Peyer's patch (tissue), 4 donors: ENCODE data around the gene PTGFRN. TPM values are rescaled to one million over a fixed set of nuclear protein-coding genes. Genes with fewer than 3 reads are reported as not detected.

Source experiments
- DNase-seq, 3 donors: peaks; one replicate each; pipeline ENCODE4 v3.0.0-alpha.2; 2017 to 2019
- H3K27ac ChIP-seq, 4 donors: fragments of 200-600 bp; sonication (generic); one replicate each; pipeline ENCODE4 v1.5.1; 2016 to 2019
- H3K27me3 ChIP-seq, 2 donors: fragments of 200-600 bp; sonication (generic); one replicate each; pipeline ENCODE4 v1.5.1; 2019
- H3K36me3 ChIP-seq, 3 donors: fragments of 200-600 bp; sonication (generic); one replicate each; pipeline ENCODE4 v1.5.1; 2016 to 2019
- H3K4me1 ChIP-seq, 4 donors: fragments of 200-600 bp; sonication (generic); one replicate each; pipeline ENCODE4 v1.5.1; 2016 to 2019
- H3K4me3 ChIP-seq, 4 donors: fragments of 200-600 bp; sonication (generic); 1 replicate in 3 of 4; 2 replicates in 1 of 4; pipeline ENCODE4 v1.5.1; 2016 to 2019; ENCODE audit warnings: mild to moderate bottlenecking in 1 of 4
- H3K9me3 ChIP-seq, 4 donors: fragments of 200-600 bp; sonication (generic); one replicate each; pipeline ENCODE4 v1.5.1; 2016 to 2019; ENCODE audit warnings: mild to moderate bottlenecking in 1 of 4
- CTCF ChIP-seq, 6 experiments: fragments of 450-650 bp in 4 of 6; fragments of 200-600 bp in 2 of 6; sonication (generic) in 1 of 6; IDR thresholded peaks; one replicate each; pipeline ENCODE4 v1.5.1; 2017 to 2019; ENCODE audit warnings: antibody characterized with exemption in 6 of 6, mild to moderate bottlenecking in 3 of 6, moderate library complexity in 1 of 6
- POLR2A ChIP-seq, 2 donors: fragments of 450-650 bp; IDR thresholded peaks; one replicate each; pipeline ENCODE4 v1.5.1; 2017; ENCODE audit warnings: antibody characterized with exemption in 2 of 2, mild to moderate bottlenecking in 2 of 2, moderate library complexity in 2 of 2
- total RNA-seq, 4 donors: library from RNA; depleted of rRNA; stranded (reverse); fragments of >200 nt; gene quantifications; one replicate each; pipeline ENCODE4 v1.1.0, GENCODE V29; 2016

Gene PTGFRN
- total RNA-seq, 4 donors from 2014 or later, result 20.6 to 66.6 (median 54.3) TPM

GRCh38 chr1:116956378-116956777, 46.7 kb downstream of the PTGFRN start:
- DNase-seq, result no peak
- H3K36me3 ChIP-seq, result no peaks in the 10 kb centered on the region
- H3K9me3 ChIP-seq, result no peaks in the 10 kb centered on the region
- TF ChIP-seq CTCF (IDR thresholded peaks at IDR 0.05) (no peak), POLR2A (IDR thresholded peaks at IDR 0.05) (no peak)
- H3K4me1 ChIP-seq, result peaks cover 0 to 9% (median 0%) of the 10 kb centered on the region in 4 donors
- H3K27me3 ChIP-seq, result no peaks in the 10 kb centered on the region
- no peak overlapping the region for H3K4me3 ChIP-seq
- H3K27ac ChIP-seq, result no peak overlapping the region

- peaks cover 0 to 9% (median 0%) of the 10 kb centered on the region in 4 donors for H3K4me1 ChIP-seq
- TF ChIP-seq CTCF (IDR thresholded peaks at IDR 0.05), result no peak
- TF ChIP-seq POLR2A (IDR thresholded peaks at IDR 0.05), result no peak
Measured at GRCh38 chr1:116957646-116958045, 47.9 kb downstream of the PTGFRN start.

GRCh38 chr1:116958110-116958509, 48.4 kb downstream of the PTGFRN start:
- Histone ChIP-seq H3K27ac (no peak overlapping the region), H3K36me3 (no peaks in the 10 kb centered on the region)
- TF ChIP-seq POLR2A (IDR thresholded peaks at IDR 0.05) (no peak), CTCF (IDR thresholded peaks at IDR 0.05) (no peak)

More at GRCh38 chr1:116957646-116958045, 47.9 kb downstream of the PTGFRN start:
- Histone ChIP-seq H3K36me3 (no peaks in the 10 kb centered on the region), H3K27me3 (no peaks in the 10 kb centered on the region), H3K4me3 (no peak overlapping the region), H3K27ac (no peak overlapping the region), H3K9me3 (no peaks in the 10 kb centered on the region)
- DNase-seq, result no peak

GRCh38 chr1:116958977-116959376, 49.3 kb downstream of the PTGFRN start:
- peaks cover 0 to 9% (median 0%) of the 10 kb centered on the region in 4 donors for H3K4me1 ChIP-seq
- no peak for TF ChIP-seq CTCF (IDR thresholded peaks at IDR 0.05)
- no peaks in the 10 kb centered on the region for H3K36me3 ChIP-seq
- H3K27ac ChIP-seq, result no peak overlapping the region
- no peak for DNase-seq
- H3K4me3 ChIP-seq, result no peak overlapping the region
- H3K9me3 ChIP-seq, result no peaks in the 10 kb centered on the region
- H3K27me3 ChIP-seq, result no peaks in the 10 kb centered on the region

More at GRCh38 chr1:116958110-116958509, 48.4 kb downstream of the PTGFRN start:
- H3K4me1 ChIP-seq, result peaks cover 0 to 9% (median 0%) of the 10 kb centered on the region in 4 donors
- no peak for DNase-seq
- no peak overlapping the region for H3K4me3 ChIP-seq
- no peaks in the 10 kb centered on the region for H3K27me3 ChIP-seq
- H3K9me3 ChIP-seq, result no peaks in the 10 kb centered on the region

- Histone ChIP-seq H3K9me3 (no peaks in the 10 kb centered on the region), H3K27ac (no peak overlapping the region), H3K4me3 (no peak overlapping the region), H3K4me1 (peaks cover 0 to 9% (median 0%) of the 10 kb centered on the region in 4 donors), H3K27me3 (no peaks in the 10 kb centered on the region), H3K36me3 (peaks cover 0 to 7% (median 0%) of the 10 kb centered on the region in 3 donors)
- no peak for TF ChIP-seq CTCF (IDR thresholded peaks at IDR 0.05)
- TF ChIP-seq POLR2A (IDR thresholded peaks at IDR 0.05), result no peak
- no peak for DNase-seq
Measured at GRCh38 chr1:116961606-116962005, 51.9 kb downstream of the PTGFRN start.
